ENCODE data around the gene BPTF. TPM values are rescaled to one million over a fixed set of nuclear protein-coding genes. Genes with fewer than 3 reads are reported as not detected.

The BPTF gene
- total and polyA plus RNA-seq, 2 of the 13 experiments (the other 11 are each of a cell fraction or from before 2014, with no cell fraction given), result 43.5 to 66.1 TPM

DNA sequence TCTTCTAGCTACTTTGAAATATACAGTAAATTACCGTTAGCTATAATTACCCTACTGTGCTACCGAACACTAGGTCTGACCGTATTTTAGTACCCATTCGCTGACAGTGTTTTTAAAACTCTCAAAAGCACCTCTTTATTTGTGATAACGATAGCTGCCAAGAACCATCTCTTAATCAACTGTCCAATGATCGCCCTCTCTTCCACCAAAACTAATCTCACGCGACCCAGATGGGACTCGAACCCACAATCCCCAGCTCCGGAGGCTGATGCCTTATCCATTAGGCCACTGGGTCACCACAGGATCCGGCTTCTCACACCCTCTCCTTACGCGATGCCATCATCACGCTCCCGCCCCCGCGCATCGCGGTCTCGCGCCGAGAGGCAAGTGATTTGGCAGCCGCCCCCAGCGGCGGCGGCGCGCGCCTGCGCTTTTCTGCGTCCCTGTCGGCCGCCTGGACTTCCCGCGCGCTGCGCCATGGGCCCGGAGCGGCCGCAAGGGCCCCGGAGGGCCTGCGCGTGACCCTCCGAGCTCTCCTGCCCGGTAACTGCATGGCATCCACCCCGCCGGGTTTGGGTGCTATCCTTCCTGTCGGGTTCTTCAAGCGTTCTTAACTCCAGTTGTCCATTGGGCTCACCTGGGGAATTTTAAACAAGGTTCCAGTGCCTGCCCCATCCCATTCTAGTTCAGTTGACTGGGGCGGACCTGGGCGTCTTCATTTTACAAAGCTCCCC lies 194.5 kb downstream of the BPTF start (continued):
- TF ChIP-seq, protein P1, sequence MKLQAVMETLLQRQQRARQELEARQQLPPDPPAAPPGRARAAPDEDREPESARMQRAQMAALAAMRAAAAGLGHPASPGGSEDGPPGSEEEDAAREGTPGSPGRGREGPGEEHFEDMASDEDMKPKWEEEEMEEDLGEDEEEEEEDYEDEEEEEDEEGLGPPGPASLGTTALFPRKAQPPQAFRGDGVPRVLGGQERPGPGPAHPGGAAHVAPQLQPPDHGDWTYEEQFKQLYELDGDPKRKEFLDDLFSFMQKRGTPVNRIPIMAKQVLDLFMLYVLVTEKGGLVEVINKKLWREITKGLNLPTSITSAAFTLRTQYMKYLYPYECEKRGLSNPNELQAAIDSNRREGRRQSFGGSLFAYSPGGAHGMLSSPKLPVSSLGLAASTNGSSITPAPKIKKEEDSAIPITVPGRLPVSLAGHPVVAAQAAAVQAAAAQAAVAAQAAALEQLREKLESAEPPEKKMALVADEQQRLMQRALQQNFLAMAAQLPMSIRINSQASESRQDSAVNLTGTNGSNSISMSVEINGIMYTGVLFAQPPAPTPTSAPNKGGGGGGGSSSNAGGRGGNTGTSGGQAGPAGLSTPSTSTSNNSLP (IDR thresholded peaks at IDR 0.05; ENCODE audit: low read depth, low read length), result peak; percentile 92
- TF ChIP-seq ZNF652 (CRISPR knock-in tag; IDR thresholded peaks at IDR 0.05; ENCODE audit: borderline replicate concordance, low read depth), result peak; percentile 61; the same call in 1 of the 2 replicates
- peak; percentile 91 for TF ChIP-seq RXRB (CRISPR knock-in tag; IDR thresholded peaks at IDR 0.05; ENCODE audit: borderline replicate concordance)
- TF ChIP-seq, protein P2, sequence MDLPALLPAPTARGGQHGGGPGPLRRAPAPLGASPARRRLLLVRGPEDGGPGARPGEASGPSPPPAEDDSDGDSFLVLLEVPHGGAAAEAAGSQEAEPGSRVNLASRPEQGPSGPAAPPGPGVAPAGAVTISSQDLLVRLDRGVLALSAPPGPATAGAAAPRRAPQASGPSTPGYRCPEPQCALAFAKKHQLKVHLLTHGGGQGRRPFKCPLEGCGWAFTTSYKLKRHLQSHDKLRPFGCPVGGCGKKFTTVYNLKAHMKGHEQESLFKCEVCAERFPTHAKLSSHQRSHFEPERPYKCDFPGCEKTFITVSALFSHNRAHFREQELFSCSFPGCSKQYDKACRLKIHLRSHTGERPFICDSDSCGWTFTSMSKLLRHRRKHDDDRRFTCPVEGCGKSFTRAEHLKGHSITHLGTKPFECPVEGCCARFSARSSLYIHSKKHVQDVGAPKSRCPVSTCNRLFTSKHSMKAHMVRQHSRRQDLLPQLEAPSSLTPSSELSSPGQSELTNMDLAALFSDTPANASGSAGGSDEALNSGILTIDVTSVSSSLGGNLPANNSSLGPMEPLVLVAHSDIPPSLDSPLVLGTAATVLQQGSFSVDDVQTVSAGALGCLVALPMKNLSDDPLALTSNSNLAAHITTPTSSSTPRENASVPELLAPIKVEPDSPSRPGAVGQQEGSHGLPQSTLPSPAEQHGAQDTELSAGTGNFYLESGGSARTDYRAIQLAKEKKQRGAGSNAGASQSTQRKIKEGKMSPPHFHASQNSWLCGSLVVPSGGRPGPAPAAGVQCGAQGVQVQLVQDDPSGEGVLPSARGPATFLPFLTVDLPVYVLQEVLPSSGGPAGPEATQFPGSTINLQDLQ (CRISPR knock-in tag; IDR thresholded peaks at IDR 0.05), result peak; percentile 96
- TF ChIP-seq TGIF2 (CRISPR knock-in tag; IDR thresholded peaks at IDR 0.05), result peak; percentile 81
- TF ChIP-seq, protein P3, sequence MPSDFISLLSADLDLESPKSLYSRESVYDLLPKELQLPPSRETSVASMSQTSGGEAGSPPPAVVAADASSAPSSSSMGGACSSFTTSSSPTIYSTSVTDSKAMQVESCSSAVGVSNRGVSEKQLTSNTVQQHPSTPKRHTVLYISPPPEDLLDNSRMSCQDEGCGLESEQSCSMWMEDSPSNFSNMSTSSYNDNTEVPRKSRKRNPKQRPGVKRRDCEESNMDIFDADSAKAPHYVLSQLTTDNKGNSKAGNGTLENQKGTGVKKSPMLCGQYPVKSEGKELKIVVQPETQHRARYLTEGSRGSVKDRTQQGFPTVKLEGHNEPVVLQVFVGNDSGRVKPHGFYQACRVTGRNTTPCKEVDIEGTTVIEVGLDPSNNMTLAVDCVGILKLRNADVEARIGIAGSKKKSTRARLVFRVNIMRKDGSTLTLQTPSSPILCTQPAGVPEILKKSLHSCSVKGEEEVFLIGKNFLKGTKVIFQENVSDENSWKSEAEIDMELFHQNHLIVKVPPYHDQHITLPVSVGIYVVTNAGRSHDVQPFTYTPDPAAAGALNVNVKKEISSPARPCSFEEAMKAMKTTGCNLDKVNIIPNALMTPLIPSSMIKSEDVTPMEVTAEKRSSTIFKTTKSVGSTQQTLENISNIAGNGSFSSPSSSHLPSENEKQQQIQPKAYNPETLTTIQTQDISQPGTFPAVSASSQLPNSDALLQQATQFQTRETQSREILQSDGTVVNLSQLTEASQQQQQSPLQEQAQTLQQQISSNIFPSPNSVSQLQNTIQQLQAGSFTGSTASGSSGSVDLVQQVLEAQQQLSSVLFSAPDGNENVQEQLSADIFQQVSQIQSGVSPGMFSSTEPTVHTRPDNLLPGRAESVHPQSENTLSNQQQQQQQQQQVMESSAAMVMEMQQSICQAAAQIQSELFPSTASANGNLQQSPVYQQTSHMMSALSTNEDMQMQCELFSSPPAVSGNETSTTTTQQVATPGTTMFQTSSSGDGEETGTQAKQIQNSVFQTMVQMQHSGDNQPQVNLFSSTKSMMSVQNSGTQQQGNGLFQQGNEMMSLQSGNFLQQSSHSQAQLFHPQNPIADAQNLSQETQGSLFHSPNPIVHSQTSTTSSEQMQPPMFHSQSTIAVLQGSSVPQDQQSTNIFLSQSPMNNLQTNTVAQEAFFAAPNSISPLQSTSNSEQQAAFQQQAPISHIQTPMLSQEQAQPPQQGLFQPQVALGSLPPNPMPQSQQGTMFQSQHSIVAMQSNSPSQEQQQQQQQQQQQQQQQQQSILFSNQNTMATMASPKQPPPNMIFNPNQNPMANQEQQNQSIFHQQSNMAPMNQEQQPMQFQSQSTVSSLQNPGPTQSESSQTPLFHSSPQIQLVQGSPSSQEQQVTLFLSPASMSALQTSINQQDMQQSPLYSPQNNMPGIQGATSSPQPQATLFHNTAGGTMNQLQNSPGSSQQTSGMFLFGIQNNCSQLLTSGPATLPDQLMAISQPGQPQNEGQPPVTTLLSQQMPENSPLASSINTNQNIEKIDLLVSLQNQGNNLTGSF (CRISPR knock-in tag; IDR thresholded peaks at IDR 0.05), result peak; percentile 65
- TF ChIP-seq ZNF225 (CRISPR knock-in tag; IDR thresholded peaks at IDR 0.05), result peak; percentile 57; the same call in 1 of the 2 replicates
- TF ChIP-seq NCOA2 (CRISPR knock-in tag; IDR thresholded peaks at IDR 0.05), result peak; percentile 82
- TF ChIP-seq PTBP1 (IDR thresholded peaks at IDR 0.05; ENCODE audit: low read depth, low read length, poor library complexity, severe bottlenecking), result peak; percentile 73
- TF ChIP-seq ZFP36 (IDR thresholded peaks at IDR 0.05; ENCODE audit: borderline replicate concordance, low read depth, low read length, partially characterized antibody), result no peak
- no peak for TF ChIP-seq NBN (conservative IDR thresholded peaks at IDR 0.05)
- TF ChIP-seq MATR3 (CRISPR knock-in tag; IDR thresholded peaks at IDR 0.05), result no peak
- TF ChIP-seq, protein P4, sequence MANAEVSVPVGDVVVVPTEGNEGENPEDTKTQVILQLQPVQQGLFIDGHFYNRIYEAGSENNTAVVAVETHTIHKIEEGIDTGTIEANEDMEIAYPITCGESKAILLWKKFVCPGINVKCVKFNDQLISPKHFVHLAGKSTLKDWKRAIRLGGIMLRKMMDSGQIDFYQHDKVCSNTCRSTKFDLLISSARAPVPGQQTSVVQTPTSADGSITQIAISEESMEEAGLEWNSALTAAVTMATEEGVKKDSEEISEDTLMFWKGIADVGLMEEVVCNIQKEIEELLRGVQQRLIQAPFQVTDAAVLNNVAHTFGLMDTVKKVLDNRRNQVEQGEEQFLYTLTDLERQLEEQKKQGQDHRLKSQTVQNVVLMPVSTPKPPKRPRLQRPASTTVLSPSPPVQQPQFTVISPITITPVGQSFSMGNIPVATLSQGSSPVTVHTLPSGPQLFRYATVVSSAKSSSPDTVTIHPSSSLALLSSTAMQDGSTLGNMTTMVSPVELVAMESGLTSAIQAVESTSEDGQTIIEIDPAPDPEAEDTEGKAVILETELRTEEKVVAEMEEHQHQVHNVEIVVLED (CRISPR knock-in tag; IDR thresholded peaks at IDR 0.05; ENCODE audit: borderline replicate concordance), result peak; percentile 94
- TF ChIP-seq MAZ (IDR thresholded peaks at IDR 0.05; ENCODE audit: borderline replicate concordance, low read depth, low read length), result peak; percentile 96
- peak; percentile 96 for TF ChIP-seq MAZ (CRISPR knock-in tag; IDR thresholded peaks at IDR 0.05; ENCODE audit: low read depth)
- peak; percentile 49; the same call in 1 of the 2 replicates for TF ChIP-seq ZNF263 (CRISPR knock-in tag; IDR thresholded peaks at IDR 0.05)
- peak; percentile 87; the same call in 1 of the 2 replicates for TF ChIP-seq ZNF550 (CRISPR knock-in tag; IDR thresholded peaks at IDR 0.05; ENCODE audit: borderline replicate concordance)

Data from HepG2 (cell line).